ENCODE data around the gene UVRAG.

The UVRAG gene

GRCh38 chr11:76008474-76008873 is 193.5 kb downstream of the UVRAG start:
- Histone ChIP-seq H3K4me2 (ENCODE audit: low read depth, low read length, poor library complexity, severe bottlenecking) (no peak overlapping the region), H3F3A (ENCODE audit: insufficient read depth) (no peaks in the 10 kb centered on the region), H3K27ac (ENCODE audit: low read depth, low read length) (no peak overlapping the region), H3K4me3 (ENCODE audit: insufficient read depth, low read length, poor library complexity, severe bottlenecking) (no peak overlapping the region), H3K36me3 (ENCODE audit: low read length) (peaks cover 47% of the 10 kb centered on the region; the same call in 1 of the 2 replicates), H3K9me2 (replicated peaks; ENCODE audit: insufficient read depth, low read length) (no peaks in the 10 kb centered on the region), H2AFZ (ENCODE audit: low read depth, low read length, severe bottlenecking) (no peak overlapping the region), H3K79me2 (ENCODE audit: insufficient read depth, low read length) (no peaks in the 10 kb centered on the region; the same call in 1 of the 2 replicates), H3K9me3 (ENCODE audit: insufficient read depth, low read length) (no peaks in the 10 kb centered on the region), H3K27me3 (ENCODE audit: low read length) (no peaks in the 10 kb centered on the region), H4K20me1 (ENCODE audit: low read depth, low read length) (no peaks in the 10 kb centered on the region), H3K9ac (ENCODE audit: low read length) (no peak overlapping the region)
- TF ChIP-seq EZH2phosphoT487 (conservative IDR thresholded peaks at IDR 0.05; ENCODE audit: low read length) = no peak
- no peak for TF ChIP-seq CTCF (IDR thresholded peaks at IDR 0.05; ENCODE audit: insufficient read depth, low read length, poor library complexity, severe bottlenecking)

- H3K4me3 ChIP-seq (ENCODE audit: insufficient read depth, low read length, poor library complexity, severe bottlenecking) = no peak overlapping the region
Measured at GRCh38 chr11:76010051-76010450, 195.0 kb downstream of the UVRAG start.

GRCh38 chr11:76013526-76013925 is 198.5 kb downstream of the UVRAG start:
- Histone ChIP-seq H3K9me3 (ENCODE audit: insufficient read depth, low read length) (no peaks in the 10 kb centered on the region), H3K27ac (ENCODE audit: low read depth, low read length) (no peak overlapping the region), H3K79me2 (ENCODE audit: insufficient read depth, low read length) (no peaks in the 10 kb centered on the region; the same call in 1 of the 2 replicates), H3K36me3 (ENCODE audit: low read length) (peaks cover 45% of the 10 kb centered on the region), H2AFZ (ENCODE audit: low read depth, low read length, severe bottlenecking) (no peak overlapping the region), H3K9me2 (replicated peaks; ENCODE audit: insufficient read depth, low read length) (no peaks in the 10 kb centered on the region), H3K4me2 (ENCODE audit: low read depth, low read length, poor library complexity, severe bottlenecking) (no peak overlapping the region), H3K4me3 (ENCODE audit: insufficient read depth, low read length, poor library complexity, severe bottlenecking) (no peak overlapping the region), H4K20me1 (ENCODE audit: low read depth, low read length) (no peaks in the 10 kb centered on the region), H3K27me3 (ENCODE audit: low read length) (no peaks in the 10 kb centered on the region), H3K9ac (ENCODE audit: low read length) (no peak overlapping the region), H3F3A (ENCODE audit: insufficient read depth) (no peaks in the 10 kb centered on the region)
- TF ChIP-seq CTCF (IDR thresholded peaks at IDR 0.05; ENCODE audit: insufficient read depth, low read length, poor library complexity, severe bottlenecking) = no peak
- TF ChIP-seq EZH2phosphoT487 (conservative IDR thresholded peaks at IDR 0.05; ENCODE audit: low read length) = no peak

More at GRCh38 chr11:76010051-76010450, 195.0 kb downstream of the UVRAG start:
- H3K4me2 ChIP-seq (ENCODE audit: low read depth, low read length, poor library complexity, severe bottlenecking) = no peak overlapping the region
- H3K36me3 ChIP-seq (ENCODE audit: low read length) = peaks cover 38% of the 10 kb centered on the region; the same call in 1 of the 2 replicates
- H4K20me1 ChIP-seq (ENCODE audit: low read depth, low read length) = no peaks in the 10 kb centered on the region
- no peaks in the 10 kb centered on the region for H3K27me3 ChIP-seq (ENCODE audit: low read length)
- no peaks in the 10 kb centered on the region for H3K9me2 ChIP-seq (replicated peaks; ENCODE audit: insufficient read depth, low read length)
- no peaks in the 10 kb centered on the region; the same call in 1 of the 2 replicates for H3K79me2 ChIP-seq (ENCODE audit: insufficient read depth, low read length)
- no peak overlapping the region for H2AFZ ChIP-seq (ENCODE audit: low read depth, low read length, severe bottlenecking)
- no peak overlapping the region for H3K27ac ChIP-seq (ENCODE audit: low read depth, low read length)
- H3K9me3 ChIP-seq (ENCODE audit: insufficient read depth, low read length) = no peaks in the 10 kb centered on the region
- TF ChIP-seq CTCF (IDR thresholded peaks at IDR 0.05; ENCODE audit: insufficient read depth, low read length, poor library complexity, severe bottlenecking) (no peak), EZH2phosphoT487 (conservative IDR thresholded peaks at IDR 0.05; ENCODE audit: low read length) (no peak)
- no peaks in the 10 kb centered on the region for H3F3A ChIP-seq (ENCODE audit: insufficient read depth)
- H3K9ac ChIP-seq (ENCODE audit: low read length) = no peak overlapping the region
